Gastroesophageal sphincter (tissue), 3 donors: ENCODE measurements around the gene CEP131.

Experiments
- POLR2A ChIP-seq, 2 donors: fragments of 450-650 bp; IDR thresholded peaks; one replicate each; pipeline ENCODE4 v1.6.1; 2017; ENCODE audit warnings: antibody characterized with exemption in 2 of 2, mild to moderate bottlenecking in 2 of 2, moderate library complexity in 1 of 2
- TF ChIP-seq, protein P1 (sequence below), 4 experiments: fragments of 200-600 bp in 2 of 4; fragments of 450-650 bp in 2 of 4; sonication (generic) in 1 of 4; IDR thresholded peaks; one replicate each; pipeline ENCODE4 v1.5.1; 2017 to 2019; ENCODE audit warnings: antibody characterized with exemption in 4 of 4, mild to moderate bottlenecking in 2 of 4, moderate library complexity in 2 of 4

- TF ChIP-seq POLR2A (IDR thresholded peaks at IDR 0.05), result no peak
- TF ChIP-seq, protein P1, sequence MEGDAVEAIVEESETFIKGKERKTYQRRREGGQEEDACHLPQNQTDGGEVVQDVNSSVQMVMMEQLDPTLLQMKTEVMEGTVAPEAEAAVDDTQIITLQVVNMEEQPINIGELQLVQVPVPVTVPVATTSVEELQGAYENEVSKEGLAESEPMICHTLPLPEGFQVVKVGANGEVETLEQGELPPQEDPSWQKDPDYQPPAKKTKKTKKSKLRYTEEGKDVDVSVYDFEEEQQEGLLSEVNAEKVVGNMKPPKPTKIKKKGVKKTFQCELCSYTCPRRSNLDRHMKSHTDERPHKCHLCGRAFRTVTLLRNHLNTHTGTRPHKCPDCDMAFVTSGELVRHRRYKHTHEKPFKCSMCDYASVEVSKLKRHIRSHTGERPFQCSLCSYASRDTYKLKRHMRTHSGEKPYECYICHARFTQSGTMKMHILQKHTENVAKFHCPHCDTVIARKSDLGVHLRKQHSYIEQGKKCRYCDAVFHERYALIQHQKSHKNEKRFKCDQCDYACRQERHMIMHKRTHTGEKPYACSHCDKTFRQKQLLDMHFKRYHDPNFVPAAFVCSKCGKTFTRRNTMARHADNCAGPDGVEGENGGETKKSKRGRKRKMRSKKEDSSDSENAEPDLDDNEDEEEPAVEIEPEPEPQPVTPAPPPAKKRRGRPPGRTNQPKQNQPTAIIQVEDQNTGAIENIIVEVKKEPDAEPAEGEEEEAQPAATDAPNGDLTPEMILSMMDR (IDR thresholded peaks at IDR 0.05), result no peak
Observed at GRCh38 chr17:81250286-81251093, 27.7 kb upstream of the CEP131 start.
